AG04450 (cell line): ENCODE measurements around the gene RASGRF2. TPM values are rescaled to one million over a fixed set of nuclear protein-coding genes. Genes with fewer than 3 reads are reported as not detected.

Experiments
- CTCF ChIA-PET: fragments of 300-600, 350-600 bp; formaldehyde crosslinking; extraction: SDS; loops from one replicate; lab custom pipeline; 2022; ENCODE audit warnings: antibody characterized with exemption, inconsistent platforms; lab: Charles Lee
- POLR2A ChIA-PET: fragments of 350-600 bp; formaldehyde crosslinking; extraction: SDS; loops from one replicate; lab custom pipeline; 2021; ENCODE audit warnings: antibody characterized with exemption, inconsistent platforms; lab: Yijun Ruan, JAX
- DNase-seq: peaks from one replicate; pipeline ENCODE4 v3.0.0-alpha.2; 2011; ENCODE audit warnings: low read depth, low spot score
- H3K27ac ChIP-seq: one replicate; pipeline ENCODE4 v1.5.1; 2012; ENCODE audit warnings: low read depth, low read length, control low read depth
- H3K27me3 ChIP-seq: one replicate; pipeline ENCODE4 v1.6.0; 2012; ENCODE audit warnings: low read length; ENCODE audit not compliant: control insufficient read depth, insufficient read depth
- H3K4me3 ChIP-seq: 2 replicates; pipeline ENCODE4 v1.5.1; 2011; ENCODE audit warnings: mild to moderate bottlenecking, low read depth, low read length, control low read depth
- H3K9me3 ChIP-seq: 2 replicates; pipeline ENCODE4 v1.5.1; 2012; ENCODE audit warnings: low read length; ENCODE audit not compliant: control insufficient read depth, insufficient read depth
- CTCF ChIP-seq: IDR thresholded peaks from 2 replicates; pipeline ENCODE4 v1.5.1; 2011; ENCODE audit warnings: low read depth, low read length, control low read depth, inconsistent platforms
- polyA plus RNA-seq: library from polyadenylated mRNA; depleted of rRNA; stranded (reverse); fragments of >200 nt; gene quantifications from 2 replicates; pipeline ENCODE4 v1.2.3, GENCODE V29; 2011

The RASGRF2 gene
- polyA plus RNA-seq, 1 experiment: 19.5 TPM

GRCh38 chr5:81161012-81161601 is 200.9 kb downstream of the RASGRF2 start:
- DNase-seq: no peak
- TF ChIP-seq CTCF: no peak
- no peaks in the 10 kb centered on the region for H3K27me3 ChIP-seq
- H3K4me3 ChIP-seq: no peak overlapping the region
- POLR2A ChIA-PET: interaction anchor here (0.6 kb wide), 1 partner anchor 590 kb away, joined by 3 read pairs; the partner anchor contains the start of gene SSBP2
- H3K9me3 ChIP-seq: no peaks in the 10 kb centered on the region
- CTCF ChIA-PET: interaction anchor here (0.9 kb wide), 1 partner anchor 475 kb away, joined by 3 read pairs; no protein-coding TSS in a partner anchor
- H3K27ac ChIP-seq: no peak overlapping the region

GRCh38 chr5:81162501-81162900 is 202.3 kb downstream of the RASGRF2 start:
- Histone ChIP-seq H3K4me3 (no peak overlapping the region), H3K9me3 (no peaks in the 10 kb centered on the region), H3K27me3 (no peaks in the 10 kb centered on the region), H3K27ac (no peak overlapping the region)
- ChIA-PET CTCF (no interaction called here), POLR2A (no interaction called here)
- DNase-seq: no peak
- TF ChIP-seq CTCF: no peak

- ChIA-PET POLR2A (no interaction called here), CTCF (interaction anchor here (1.0 to 1.4 kb wide), 2 partner anchors 32 to 452 kb away, joined by 3 to 4 read pairs; no protein-coding TSS in a partner anchor)
- no peak for DNase-seq
- no peak for TF ChIP-seq CTCF
- Histone ChIP-seq H3K4me3 (no peak overlapping the region), H3K27ac (no peak overlapping the region), H3K27me3 (no peaks in the 10 kb centered on the region), H3K9me3 (no peaks in the 10 kb centered on the region)
Observed at GRCh38 chr5:81163651-81164050, 203.5 kb downstream of the RASGRF2 start.

- TF ChIP-seq CTCF: no peak
- H3K4me3 ChIP-seq: no peak overlapping the region
- CTCF ChIA-PET: interaction anchor here (0.5 to 1.4 kb wide), 3 partner anchors 31 to 453 kb away, joined by 3 to 4 read pairs (median 4); no protein-coding TSS in a partner anchor
- no peak for DNase-seq
- H3K9me3 ChIP-seq: no peaks in the 10 kb centered on the region
- no peak overlapping the region for H3K27ac ChIP-seq
- POLR2A ChIA-PET: no interaction called here
- no peaks in the 10 kb centered on the region for H3K27me3 ChIP-seq
Observed at GRCh38 chr5:81164476-81164875, 204.3 kb downstream of the RASGRF2 start.

- Histone ChIP-seq H3K27me3 (no peaks in the 10 kb centered on the region), H3K9me3 (no peaks in the 10 kb centered on the region), H3K27ac (no peak overlapping the region), H3K4me3 (no peak overlapping the region)
- no peak for DNase-seq
- no peak for TF ChIP-seq CTCF
- ChIA-PET CTCF (interaction anchor here (0.6 to 2.8 kb wide), 7 partner anchors 15 to 478 kb away, joined by 3 to 21 read pairs (median 4); no protein-coding TSS in a partner anchor), POLR2A (no interaction called here)
Observed at GRCh38 chr5:81164936-81165335, 204.8 kb downstream of the RASGRF2 start.
